Right ventricle myocardium inferior (tissue), 1 donor: ENCODE measurements around the gene CNKSR3. TPM values are rescaled to one million over a fixed set of nuclear protein-coding genes. Genes with fewer than 3 reads are reported as not detected.
A peak's percentile ranks its signal among the peaks of the same experiment; 100 is the strongest.

ENCODE experiments used
- ATAC-seq: fragments of 200-7000 bp; cut with Tn5 transposase; one replicate; pipeline ENCODE4 v1.9.1; 2020; ENCODE audit warnings: mild to moderate bottlenecking, moderate library complexity
- DNase-seq: peaks from one replicate; pipeline ENCODE4 v3.0.0; 2021; ENCODE audit errors: missing footprints
- intact Hi-C: fragments of 100-400 bp; cut with DNase I; formaldehyde crosslinking; loops from one replicate; pipeline ENCODE4 v1.11.0; 2022
- total RNA-seq: library from RNA; stranded (reverse); fragmentation: NEBNext Ultra II Directional; extraction: Animal tissue kit (Norgen Biotek cat#: 25700); gene quantifications from one replicate; pipeline ENCODE4 v1.2.1, GENCODE V29; 2021
- donor health status: DM: no; HTN: yes; CAD: no; lungs with severe emphysema.

Gene CNKSR3
- total RNA-seq, 1 donor from 2014 or later: 20.0 TPM

- intact Hi-C loops: no loop called here
- DNase-seq: no peak
- no peak for ATAC-seq
Observed at GRCh38 chr6:154466971-154467679, 43.4 kb downstream of the CNKSR3 start.

- no peak for ATAC-seq
- no peak for DNase-seq
- intact Hi-C loops: no loop called here
Observed at GRCh38 chr6:154466139-154466538, 44.3 kb downstream of the CNKSR3 start.

GRCh38 chr6:154463573-154464419, 46.7 kb downstream of the CNKSR3 start:
- DNase-seq (no peak), ATAC-seq (peak; percentile 83)
- intact Hi-C loops: no loop called here

- ATAC-seq (no peak), DNase-seq (no peak)
- intact Hi-C loops: no loop called here
Observed at GRCh38 chr6:154462425-154462824, 48.1 kb downstream of the CNKSR3 start.

- intact Hi-C loops: no loop called here
- DNase-seq: no peak
- no peak for ATAC-seq
Observed at GRCh38 chr6:154461348-154461747, 49.1 kb downstream of the CNKSR3 start.

GRCh38 chr6:154460306-154461071, 50.0 kb downstream of the CNKSR3 start:
- no peak for ATAC-seq
- intact Hi-C loops: no loop called here
- DNase-seq: no peak

DNA sequence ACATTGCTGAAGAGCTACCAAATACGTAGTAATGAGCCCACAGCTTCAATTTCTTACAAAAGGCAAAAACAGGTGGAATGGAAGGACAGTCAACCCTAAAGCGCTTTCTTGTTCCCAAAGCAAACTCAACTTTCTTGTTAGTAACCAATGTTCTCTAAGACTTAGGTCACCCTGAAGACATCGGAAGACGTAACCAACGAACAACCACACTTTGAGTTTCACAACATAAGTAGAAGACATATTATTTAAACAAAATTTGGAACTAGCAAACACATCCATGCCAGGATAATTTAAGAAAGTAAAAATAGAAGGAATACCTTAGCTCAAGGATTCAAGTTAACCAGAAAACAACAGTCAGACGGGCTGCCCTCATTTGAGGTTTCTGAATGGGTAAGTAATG, 51.0 kb downstream of the CNKSR3 start:
- DNase-seq: no peak
- ATAC-seq: no peak
- intact Hi-C loops: no loop called here

DNA sequence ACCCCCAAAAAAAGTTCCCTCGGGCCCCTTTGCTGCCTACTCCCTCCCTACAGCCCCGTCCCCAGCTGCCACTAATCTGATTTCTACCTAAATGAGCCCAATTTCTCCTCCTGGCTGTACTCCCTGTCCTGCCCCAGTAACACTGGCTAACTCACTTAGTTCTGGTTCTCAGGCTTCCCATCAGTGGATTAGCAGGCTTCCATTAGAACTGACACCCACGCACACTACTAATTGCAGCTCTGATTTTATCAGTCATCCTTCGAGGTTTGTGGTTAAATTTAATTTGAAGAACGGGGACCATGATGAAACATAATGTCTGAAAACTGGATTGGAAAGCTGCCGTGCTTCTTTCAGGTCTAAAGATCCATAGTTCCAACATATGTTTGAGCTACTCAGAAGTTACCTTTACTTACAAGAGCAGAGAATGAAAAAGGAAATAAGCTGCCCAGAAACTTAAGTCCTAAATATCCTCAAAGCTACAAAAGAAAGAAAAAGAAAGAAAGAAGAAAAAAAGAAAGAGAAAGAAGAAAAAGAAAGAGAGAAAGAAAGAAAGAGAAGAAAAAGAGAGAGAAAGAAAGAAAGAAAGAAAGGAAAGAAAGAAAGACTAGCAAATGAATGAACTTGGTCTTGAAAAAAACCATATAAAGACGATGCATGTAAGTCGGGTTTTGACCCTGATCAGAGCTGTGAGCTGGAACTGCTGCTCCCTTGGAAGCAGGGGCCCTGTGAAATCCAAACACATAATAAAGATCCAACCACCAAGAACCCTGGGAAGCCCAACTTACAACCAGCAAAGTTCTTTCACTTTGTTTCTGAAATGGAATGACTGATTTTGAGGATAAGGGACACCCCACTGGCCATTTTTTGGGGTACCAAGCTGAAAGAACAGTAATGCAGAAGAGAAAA, 51.7 kb downstream of the CNKSR3 start:
- DNase-seq: no peak
- no peak for ATAC-seq
- intact Hi-C loops: no loop called here

DNA sequence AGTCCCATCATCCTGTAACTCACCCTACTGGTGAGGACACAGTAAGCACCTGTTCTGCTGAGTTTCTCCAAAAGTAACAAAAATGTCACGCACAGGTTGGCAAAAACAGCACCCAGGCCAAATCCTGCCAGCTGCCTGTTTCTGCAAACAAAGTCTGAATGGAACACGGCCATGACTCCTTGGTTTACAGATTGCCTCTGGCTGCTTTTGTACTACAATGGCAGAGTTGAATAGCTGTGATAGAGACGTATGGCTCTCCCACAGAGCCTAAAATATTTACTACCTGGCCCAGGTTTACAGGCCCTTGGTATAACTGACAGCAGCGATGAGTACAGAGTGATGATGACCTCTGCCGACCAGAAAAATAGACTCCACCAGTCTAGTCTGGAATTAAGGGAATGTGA, 52.6 kb downstream of the CNKSR3 start:
- no peak for ATAC-seq
- intact Hi-C loops: no loop called here
- no peak for DNase-seq

- no peak for DNase-seq
- ATAC-seq: no peak
- intact Hi-C loops: no loop called here
Observed at GRCh38 chr6:154457046-154457713, 53.3 kb downstream of the CNKSR3 start.

DNA sequence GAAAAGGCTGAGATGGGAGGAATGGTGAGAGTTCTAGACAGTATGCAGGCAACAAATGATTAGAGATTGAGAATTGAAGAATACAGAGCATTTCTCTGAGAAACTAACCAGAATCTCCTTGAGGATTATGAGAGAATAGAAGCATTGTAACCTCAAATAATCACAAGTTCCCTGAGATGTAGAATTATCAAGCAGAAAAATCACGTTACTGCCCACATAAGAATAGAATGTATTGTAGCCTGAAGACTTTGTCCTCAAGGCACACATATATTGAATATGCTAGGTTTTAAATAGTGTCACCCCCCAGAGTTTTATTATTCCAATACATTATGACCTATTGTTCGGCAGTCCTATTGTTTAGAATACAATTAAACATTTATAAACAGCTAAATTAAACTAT, 57.2 kb downstream of the CNKSR3 start:
- DNase-seq (no peak), ATAC-seq (no peak)
- intact Hi-C loops: no loop called here

GRCh38 chr6:154450498-154450897, 60.0 kb downstream of the CNKSR3 start:
- no peak for DNase-seq
- intact Hi-C loops: no loop called here
- no peak for ATAC-seq

- intact Hi-C loops: loop anchor here (5.0 kb wide), 1 partner anchor 59 kb away; no protein-coding TSS in a partner anchor
- ATAC-seq (peak; percentile 88), DNase-seq (no peak)
Observed at GRCh38 chr6:154448448-154449096, 61.9 kb downstream of the CNKSR3 start.

GRCh38 chr6:154447954-154448353, 62.5 kb downstream of the CNKSR3 start:
- ATAC-seq: no peak
- DNase-seq: no peak
- intact Hi-C loops: loop anchor here (5.0 kb wide), 1 partner anchor 59 kb away; no protein-coding TSS in a partner anchor

DNA sequence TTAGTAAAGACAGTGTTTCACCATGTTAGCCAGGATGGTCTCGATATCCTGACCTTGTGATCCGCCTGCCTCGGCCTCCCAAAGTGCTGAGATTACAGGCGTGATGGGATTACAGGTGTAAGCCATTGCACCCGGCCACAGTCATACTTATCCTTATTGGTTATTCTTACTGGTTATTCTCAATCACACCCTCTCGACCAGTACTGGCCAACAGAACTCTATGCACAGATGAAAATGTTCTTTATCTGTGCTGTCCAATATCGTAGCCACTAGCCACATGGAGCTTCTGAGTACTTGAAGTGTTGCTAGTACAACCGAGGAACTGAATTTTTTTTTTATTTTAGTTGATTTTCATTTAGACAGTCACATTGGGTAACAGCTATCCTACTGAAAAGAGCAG, 63.5 kb downstream of the CNKSR3 start:
- intact Hi-C loops: loop anchor here (5.0 kb wide), 1 partner anchor 60 kb away; no protein-coding TSS in a partner anchor
- ATAC-seq (peak; percentile 25), DNase-seq (no peak)

GRCh38 chr6:154445417-154445816, 65.1 kb downstream of the CNKSR3 start:
- ATAC-seq (no peak), DNase-seq (no peak)
- intact Hi-C loops: loop anchor here (5.0 kb wide), 1 partner anchor 62 kb away; no protein-coding TSS in a partner anchor

DNA sequence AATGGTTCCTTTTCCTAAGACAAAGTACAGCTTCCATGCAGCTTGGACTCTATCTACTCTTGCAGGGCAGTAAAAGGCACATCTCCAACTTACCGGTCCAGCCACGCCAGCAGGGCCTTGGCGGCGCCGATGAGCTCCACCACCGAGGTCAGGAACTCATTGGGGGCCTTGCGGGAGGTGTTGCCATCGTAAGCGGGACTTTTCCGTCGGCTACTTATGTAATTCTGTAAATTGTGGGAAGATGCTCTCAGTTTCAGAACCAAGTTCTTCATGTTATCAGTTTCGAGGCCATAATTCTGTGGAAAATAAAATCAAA, 68.5 kb downstream of the CNKSR3 start:
- DNase-seq (no peak), ATAC-seq (no peak)
- intact Hi-C loops: no loop called here
